Vagina (tissue), 2 donors: ENCODE measurements around the gene CCRL2. TPM values are rescaled to one million over a fixed set of nuclear protein-coding genes. Genes with fewer than 3 reads are reported as not detected.

ENCODE experiments used
- DNase-seq, 2 donors: peaks; one replicate each; pipeline ENCODE4 v3.0.0-alpha.2; 2017; ENCODE audit errors: extremely low spot score in 2 of 2
- H3K27ac ChIP-seq: fragments of 200-600 bp; sonication (generic); one replicate; pipeline ENCODE4 v1.5.1; 2019
- H3K27me3 ChIP-seq: fragments of 200-600 bp; sonication (generic); one replicate; pipeline ENCODE4 v1.5.1; 2019
- H3K36me3 ChIP-seq, 2 donors: fragments of 200-600 bp; sonication (generic); one replicate each; pipeline ENCODE4 v1.5.1; 2017 to 2019
- H3K4me1 ChIP-seq: fragments of 200-600 bp; sonication (generic); one replicate; pipeline ENCODE4 v1.5.1; 2019
- H3K4me3 ChIP-seq, 2 donors: fragments of 200-600 bp; sonication (generic); 1 replicate in 1 of 2; 2 replicates in 1 of 2; pipeline ENCODE4 v1.5.1; 2016 to 2019
- H3K9me3 ChIP-seq: fragments of 200-600 bp; sonication (generic); one replicate; pipeline ENCODE4 v1.5.1; 2019
- CTCF ChIP-seq, 3 experiments: fragments of 450-650 bp in 2 of 3; fragments of 200-600 bp in 1 of 3; sonication (generic) in 1 of 3; IDR thresholded peaks; one replicate each; pipeline ENCODE4 v1.5.1; 2017 to 2019; ENCODE audit warnings: antibody characterized with exemption in 3 of 3, mild to moderate bottlenecking in 2 of 3, moderate library complexity in 2 of 3
- POLR2A ChIP-seq, 2 donors: fragments of 450-650 bp; IDR thresholded peaks; one replicate each; pipeline ENCODE4 v1.6.1; 2017; ENCODE audit warnings: antibody characterized with exemption in 2 of 2, mild to moderate bottlenecking in 2 of 2, moderate library complexity in 2 of 2
- POLR2AphosphoS5 ChIP-seq, 2 donors: sonication (generic); formaldehyde crosslinking; IDR thresholded peaks; one replicate each; pipeline ENCODE4 v1.9.0; 2017; ENCODE audit warnings: antibody characterized with exemption in 2 of 2, mild to moderate bottlenecking in 2 of 2, low read depth in 1 of 2; ENCODE audit not compliant: insufficient read depth in 1 of 2
- intact Hi-C: fragments of 100-400 bp; cut with DNase I; formaldehyde crosslinking; loops from one replicate; pipeline ENCODE4 v1.15.1; 2023
- total RNA-seq: library from RNA; depleted of rRNA; stranded (reverse); fragments of >200 nt; gene quantifications from one replicate; pipeline ENCODE4 v1.2.3, GENCODE V29; 2016

The CCRL2 gene
- total RNA-seq, 1 donor from 2014 or later = not detected

- Histone ChIP-seq H3K4me3 (no peak overlapping the region), H3K9me3 (no peaks in the 10 kb centered on the region), H3K27ac (no peak overlapping the region), H3K36me3 (no peaks in the 10 kb centered on the region), H3K4me1 (peaks cover 23% of the 10 kb centered on the region), H3K27me3 (no peaks in the 10 kb centered on the region)
- TF ChIP-seq CTCF (IDR thresholded peaks at IDR 0.05) = no peak
- TF ChIP-seq POLR2AphosphoS5 (IDR thresholded peaks at IDR 0.05; ENCODE audit: insufficient read depth in 1 of 2, low read depth in 1 of 2) = no peak
- TF ChIP-seq POLR2A (IDR thresholded peaks at IDR 0.05) = no peak
- intact Hi-C loops = no loop called here
- DNase-seq = no peak
Observed at GRCh38 chr3:46411271-46411670, 4.2 kb downstream of the CCRL2 start.

GRCh38 chr3:46412786-46413298, 5.8 kb downstream of the CCRL2 start:
- no peaks in the 10 kb centered on the region for H3K36me3 ChIP-seq
- H3K9me3 ChIP-seq = no peaks in the 10 kb centered on the region
- peak in 1 of 2 donors; percentile 22 for TF ChIP-seq POLR2AphosphoS5 (IDR thresholded peaks at IDR 0.05; ENCODE audit: insufficient read depth in 1 of 2, low read depth in 1 of 2)
- no peak for TF ChIP-seq CTCF (IDR thresholded peaks at IDR 0.05)
- H3K27me3 ChIP-seq = no peaks in the 10 kb centered on the region
- intact Hi-C loops = no loop called here
- H3K27ac ChIP-seq = no peak overlapping the region
- no peak for DNase-seq
- no peak overlapping the region for H3K4me3 ChIP-seq
- H3K4me1 ChIP-seq = peaks cover 7% of the 10 kb centered on the region

DNA sequence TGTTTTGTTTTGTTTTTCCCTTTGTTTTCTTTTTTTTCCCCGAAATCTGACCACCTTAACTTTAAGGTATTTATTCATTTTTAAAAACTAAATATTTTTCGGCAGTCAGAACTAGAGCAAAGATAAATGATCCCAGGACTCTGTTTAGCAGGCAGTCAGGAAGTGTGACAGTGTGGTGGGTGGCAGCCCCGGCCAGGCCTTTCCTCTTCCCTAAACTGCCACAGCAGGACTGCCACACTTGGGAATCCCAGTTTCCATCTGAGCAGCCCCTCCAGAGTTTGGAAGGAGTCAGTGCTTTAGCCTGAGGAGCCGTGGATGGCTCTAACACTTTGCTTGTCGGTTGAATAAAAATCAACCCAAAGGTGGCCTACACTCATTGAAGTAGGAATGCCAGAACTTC, 6.9 kb downstream of the CCRL2 start:
- Histone ChIP-seq H3K27me3 (no peaks in the 10 kb centered on the region), H3K9me3 (no peaks in the 10 kb centered on the region), H3K4me1 (no peaks in the 10 kb centered on the region), H3K27ac (no peak overlapping the region), H3K4me3 (no peak overlapping the region), H3K36me3 (no peaks in the 10 kb centered on the region)
- TF ChIP-seq CTCF (IDR thresholded peaks at IDR 0.05) (no peak), POLR2AphosphoS5 (IDR thresholded peaks at IDR 0.05; ENCODE audit: insufficient read depth in 1 of 2, low read depth in 1 of 2) (no peak), POLR2A (IDR thresholded peaks at IDR 0.05) (no peak)
- intact Hi-C loops = no loop called here
- DNase-seq = no peak

GRCh38 chr3:46414739-46415138, 7.7 kb downstream of the CCRL2 start:
- H3K27ac ChIP-seq = no peak overlapping the region
- TF ChIP-seq POLR2AphosphoS5 (IDR thresholded peaks at IDR 0.05; ENCODE audit: insufficient read depth in 1 of 2, low read depth in 1 of 2) (no peak), POLR2A (IDR thresholded peaks at IDR 0.05) (no peak), CTCF (IDR thresholded peaks at IDR 0.05) (no peak)
- H3K4me1 ChIP-seq = no peaks in the 10 kb centered on the region
- H3K9me3 ChIP-seq = no peaks in the 10 kb centered on the region
- intact Hi-C loops = no loop called here
- H3K4me3 ChIP-seq = no peak overlapping the region
- no peaks in the 10 kb centered on the region for H3K36me3 ChIP-seq
- DNase-seq = no peak
- H3K27me3 ChIP-seq = no peaks in the 10 kb centered on the region

- H3K36me3 ChIP-seq = no peaks in the 10 kb centered on the region
- intact Hi-C loops = no loop called here
- TF ChIP-seq POLR2A (IDR thresholded peaks at IDR 0.05) = no peak
- TF ChIP-seq POLR2AphosphoS5 (IDR thresholded peaks at IDR 0.05; ENCODE audit: insufficient read depth in 1 of 2, low read depth in 1 of 2) = no peak
- no peak for TF ChIP-seq CTCF (IDR thresholded peaks at IDR 0.05)
- H3K4me3 ChIP-seq = no peak overlapping the region
- no peak overlapping the region for H3K27ac ChIP-seq
- no peaks in the 10 kb centered on the region for H3K9me3 ChIP-seq
- DNase-seq = no peak
- H3K27me3 ChIP-seq = no peaks in the 10 kb centered on the region
- H3K4me1 ChIP-seq = no peaks in the 10 kb centered on the region
Observed at GRCh38 chr3:46416125-46416810, 9.2 kb downstream of the CCRL2 start.
